Neural cell (in vitro differentiated cells): Measurements from ENCODE around the gene FHL1. TPM values are rescaled to one million over a fixed set of nuclear protein-coding genes. Genes with fewer than 3 reads are reported as not detected.

ENCODE experiments used
- H2AFZ ChIP-seq: fragments of 200-600, 300-800 bp; sonication (generic), shearing (Covaris generic); 2 replicates; pipeline ENCODE4 v1.6.0; 2014; ENCODE audit warnings: low read depth, mild to moderate bottlenecking, antibody characterized with exemption, low read length, moderate library complexity
- H3F3A ChIP-seq: fragments of 200-600 bp; shearing (Covaris generic); 2 replicates; pipeline ENCODE4 v1.6.1; 2016; ENCODE audit warnings: mild to moderate bottlenecking, moderate library complexity, mixed read lengths, antibody characterized with exemption, low read length; ENCODE audit not compliant: insufficient read depth, poor library complexity, severe bottlenecking
- H3K27ac ChIP-seq: fragments of 200-600, 300-800 bp; sonication (generic), shearing (Covaris generic); 2 replicates; pipeline ENCODE4 v1.5.1; 2014; ENCODE audit warnings: mild to moderate bottlenecking, low read length, moderate library complexity
- H3K27me3 ChIP-seq: fragments of 300-800, 200-600 bp; sonication (generic), shearing (Covaris generic); 2 replicates; pipeline ENCODE4 v1.6.0; 2014; ENCODE audit warnings: mild to moderate bottlenecking, low read depth, low read length, moderate library complexity; ENCODE audit not compliant: insufficient read depth
- H3K36me3 ChIP-seq: fragments of 300-800, 200-600 bp; sonication (generic), shearing (Covaris generic); 2 replicates; pipeline ENCODE4 v1.5.1; 2014; ENCODE audit warnings: mild to moderate bottlenecking, antibody characterized with exemption, low read length, moderate library complexity; ENCODE audit not compliant: insufficient read depth
- H3K4me2 ChIP-seq: fragments of 300-800, 200-600 bp; sonication (generic), shearing (Covaris generic); 2 replicates; pipeline ENCODE4 v1.6.0; 2014; ENCODE audit warnings: mild to moderate bottlenecking, low read length
- H3K4me3 ChIP-seq: fragments of 300-800, 200-600 bp; sonication (generic), shearing (Covaris generic); 2 replicates; pipeline ENCODE4 v1.5.1; 2014; ENCODE audit warnings: mild to moderate bottlenecking, low read length, moderate library complexity
- H3K79me2 ChIP-seq: fragments of 200-600 bp; shearing (Covaris generic); replicated peaks from 2 replicates; pipeline ENCODE4 v1.6.0; 2014; ENCODE audit warnings: mild to moderate bottlenecking, low read length, moderate library complexity; ENCODE audit not compliant: insufficient read depth
- H3K9ac ChIP-seq: fragments of 300-800, 200-600 bp; sonication (generic), shearing (Covaris generic); 2 replicates; pipeline ENCODE4 v1.6.1; 2016; ENCODE audit warnings: mild to moderate bottlenecking, low read length, mixed read lengths
- H3K9me2 ChIP-seq: fragments of 200-600 bp; shearing (Covaris generic); 2 replicates; pipeline ENCODE4 v1.6.1; 2016; ENCODE audit warnings: mild to moderate bottlenecking, low read length, mixed read lengths; ENCODE audit not compliant: insufficient read depth
- H3K9me3 ChIP-seq: fragments of 200-600, 300-800 bp; sonication (generic), shearing (Covaris generic); 2 replicates; pipeline ENCODE4 v1.6.1; 2016; ENCODE audit warnings: mild to moderate bottlenecking, mixed run types, low read length, moderate library complexity, mixed read lengths
- H4K20me1 ChIP-seq: fragments of 200-600 bp; shearing (Covaris generic); 2 replicates; pipeline ENCODE4 v1.6.1; 2016; ENCODE audit warnings: mild to moderate bottlenecking, mixed run types; ENCODE audit not compliant: insufficient read depth
- CTCF ChIP-seq: fragments of 450-650 bp; IDR thresholded peaks from 2 replicates; pipeline ENCODE4 v1.5.1; 2014; ENCODE audit warnings: antibody characterized with exemption, mild to moderate bottlenecking, moderate library complexity; ENCODE audit not compliant: poor library complexity, severe bottlenecking
- EP300 ChIP-seq: fragments of 450-650 bp; conservative IDR thresholded peaks from 2 replicates; pipeline ENCODE4 v1.6.1; 2014; ENCODE audit warnings: antibody characterized with exemption, mild to moderate bottlenecking, moderate library complexity; ENCODE audit not compliant: poor library complexity, severe bottlenecking
- EZH2 ChIP-seq: fragments of 200-600, 300-800 bp; shearing (Covaris generic), sonication (generic); IDR thresholded peaks from 2 replicates; pipeline ENCODE4 v1.6.1; 2014; ENCODE audit warnings: antibody characterized with exemption, low read length, borderline replicate concordance, mild to moderate bottlenecking; ENCODE audit not compliant: insufficient read depth, poor library complexity, severe bottlenecking
- MXI1 ChIP-seq: fragments of 450-650 bp; conservative IDR thresholded peaks from 2 replicates; pipeline ENCODE4 v1.6.1; 2014; ENCODE audit warnings: antibody characterized with exemption, mild to moderate bottlenecking; ENCODE audit not compliant: poor library complexity, severe bottlenecking
- POLR2AphosphoS5 ChIP-seq: IDR thresholded peaks from 2 replicates; pipeline ENCODE4 v1.6.1; 2012
- RAD21 ChIP-seq: fragments of 450-650 bp; conservative IDR thresholded peaks from 2 replicates; pipeline ENCODE4 v1.6.1; 2014; ENCODE audit warnings: antibody characterized with exemption, mild to moderate bottlenecking, moderate library complexity
- SMC3 ChIP-seq: fragments of 450-650 bp; conservative IDR thresholded peaks from 2 replicates; pipeline ENCODE4 v1.6.1; 2014; ENCODE audit warnings: antibody characterized with exemption, mild to moderate bottlenecking, moderate library complexity; ENCODE audit not compliant: poor library complexity
- TAF1 ChIP-seq: IDR thresholded peaks from 2 replicates; pipeline ENCODE4 v1.6.1; 2012; ENCODE audit warnings: low read depth
- polyA plus RNA-seq: library from polyadenylated mRNA; depleted of rRNA; stranded (reverse); fragments of >200 nt; gene quantifications from 2 replicates; pipeline ENCODE4 v1.2.3, GENCODE V29; 2014
- TF ChIP-seq, protein P1 (sequence below): IDR thresholded peaks from 2 replicates; pipeline ENCODE4 v1.6.1; 2012; ENCODE audit warnings: borderline replicate concordance

FHL1 gene
- polyA plus RNA-seq, 1 donor from 2014 or later: 235 TPM

DNA sequence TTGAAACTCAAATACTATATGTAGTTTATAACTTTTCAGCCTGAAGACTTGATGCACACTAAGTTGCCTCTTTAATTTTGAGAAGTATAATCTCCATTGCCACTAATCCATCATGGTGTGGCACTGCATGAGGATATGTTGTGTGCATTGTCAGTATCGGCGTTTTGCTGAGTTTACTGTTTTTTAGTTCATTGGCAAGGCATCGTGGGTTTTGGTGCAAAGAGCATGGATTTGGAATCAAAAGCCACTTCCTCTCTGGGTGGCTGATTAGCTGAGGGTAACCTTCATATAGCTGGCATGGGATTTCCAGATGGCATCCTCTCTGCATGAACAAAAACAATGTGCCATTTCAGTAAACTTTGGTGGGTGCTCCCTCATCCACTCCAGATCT lies 38.7 kb downstream of the FHL1 start:
- no peaks in the 10 kb centered on the region for H3K36me3 ChIP-seq
- no peaks in the 10 kb centered on the region for H3K27me3 ChIP-seq
- no peak overlapping the region for H3K9ac ChIP-seq
- TF ChIP-seq SMC3 (no peak), POLR2AphosphoS5 (no peak), TAF1 (no peak), RAD21 (no peak), EZH2 (no peak), CTCF (no peak), MXI1 (no peak), EP300 (no peak)
- TF ChIP-seq, protein P1, sequence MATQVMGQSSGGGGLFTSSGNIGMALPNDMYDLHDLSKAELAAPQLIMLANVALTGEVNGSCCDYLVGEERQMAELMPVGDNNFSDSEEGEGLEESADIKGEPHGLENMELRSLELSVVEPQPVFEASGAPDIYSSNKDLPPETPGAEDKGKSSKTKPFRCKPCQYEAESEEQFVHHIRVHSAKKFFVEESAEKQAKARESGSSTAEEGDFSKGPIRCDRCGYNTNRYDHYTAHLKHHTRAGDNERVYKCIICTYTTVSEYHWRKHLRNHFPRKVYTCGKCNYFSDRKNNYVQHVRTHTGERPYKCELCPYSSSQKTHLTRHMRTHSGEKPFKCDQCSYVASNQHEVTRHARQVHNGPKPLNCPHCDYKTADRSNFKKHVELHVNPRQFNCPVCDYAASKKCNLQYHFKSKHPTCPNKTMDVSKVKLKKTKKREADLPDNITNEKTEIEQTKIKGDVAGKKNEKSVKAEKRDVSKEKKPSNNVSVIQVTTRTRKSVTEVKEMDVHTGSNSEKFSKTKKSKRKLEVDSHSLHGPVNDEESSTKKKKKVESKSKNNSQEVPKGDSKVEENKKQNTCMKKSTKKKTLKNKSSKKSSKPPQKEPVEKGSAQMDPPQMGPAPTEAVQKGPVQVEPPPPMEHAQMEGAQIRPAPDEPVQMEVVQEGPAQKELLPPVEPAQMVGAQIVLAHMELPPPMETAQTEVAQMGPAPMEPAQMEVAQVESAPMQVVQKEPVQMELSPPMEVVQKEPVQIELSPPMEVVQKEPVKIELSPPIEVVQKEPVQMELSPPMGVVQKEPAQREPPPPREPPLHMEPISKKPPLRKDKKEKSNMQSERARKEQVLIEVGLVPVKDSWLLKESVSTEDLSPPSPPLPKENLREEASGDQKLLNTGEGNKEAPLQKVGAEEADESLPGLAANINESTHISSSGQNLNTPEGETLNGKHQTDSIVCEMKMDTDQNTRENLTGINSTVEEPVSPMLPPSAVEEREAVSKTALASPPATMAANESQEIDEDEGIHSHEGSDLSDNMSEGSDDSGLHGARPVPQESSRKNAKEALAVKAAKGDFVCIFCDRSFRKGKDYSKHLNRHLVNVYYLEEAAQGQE: no peak
- H3K4me2 ChIP-seq: no peak overlapping the region
- no peaks in the 10 kb centered on the region for H3K9me2 ChIP-seq
- no peaks in the 10 kb centered on the region for H3K79me2 ChIP-seq
- H3F3A ChIP-seq: no peaks in the 10 kb centered on the region
- H3K4me3 ChIP-seq: no peak overlapping the region
- no peak overlapping the region for H3K27ac ChIP-seq
- H4K20me1 ChIP-seq: no peaks in the 10 kb centered on the region
- H2AFZ ChIP-seq: no peak overlapping the region
- H3K9me3 ChIP-seq: no peaks in the 10 kb centered on the region

DNA sequence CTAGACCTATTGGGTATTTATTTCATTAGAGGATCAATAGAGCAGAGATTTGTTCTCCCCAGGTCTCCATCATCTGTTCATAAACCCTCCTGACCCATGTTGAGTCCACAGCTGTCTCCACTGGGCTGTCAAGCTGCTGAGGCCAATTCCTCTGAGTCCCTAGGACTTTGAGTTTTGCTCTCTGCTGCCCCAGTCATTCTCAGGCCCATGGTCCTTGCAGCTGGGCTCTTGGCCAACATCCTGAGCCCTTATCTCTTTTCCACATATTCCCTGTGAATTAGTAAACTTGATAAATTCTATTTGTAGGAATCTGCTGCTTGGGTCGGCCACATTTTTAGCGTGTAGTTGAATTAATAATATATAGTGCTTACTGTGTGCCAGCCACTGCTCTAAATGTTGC lies 41.9 kb downstream of the FHL1 start:
- H3K4me3 ChIP-seq: no peak overlapping the region

More for the DNA sequence above, 41.9 kb downstream of the FHL1 start:
- no peaks in the 10 kb centered on the region for H3F3A ChIP-seq
- no peaks in the 10 kb centered on the region for H3K79me2 ChIP-seq
- H4K20me1 ChIP-seq: no peaks in the 10 kb centered on the region
- no peaks in the 10 kb centered on the region for H3K9me3 ChIP-seq
- no peak overlapping the region for H2AFZ ChIP-seq
- no peaks in the 10 kb centered on the region for H3K36me3 ChIP-seq
- no peaks in the 10 kb centered on the region for H3K9me2 ChIP-seq
- H3K27ac ChIP-seq: no peak overlapping the region
- H3K9ac ChIP-seq: no peak overlapping the region
- H3K4me2 ChIP-seq: no peak overlapping the region
- H3K27me3 ChIP-seq: no peaks in the 10 kb centered on the region
- TF ChIP-seq SMC3 (no peak), MXI1 (no peak), EZH2 (no peak), EP300 (no peak), RAD21 (no peak), CTCF (no peak), TAF1 (no peak), POLR2AphosphoS5 (no peak)
- TF ChIP-seq, protein P1: no peak
